OCI-LY3 (cell line): ENCODE data around the gene STAT4.

Source experiments
- EZH2phosphoT487 ChIP-seq: fragments of 200-600 bp; shearing (Covaris generic); IDR thresholded peaks from 2 replicates; pipeline ENCODE4 v1.6.1; 2018; ENCODE audit warnings: antibody characterized with exemption, mixed run types, low read depth
- TF ChIP-seq, protein P1 (sequence below): fragments of 200-600, 300-600 bp; sonication (generic); IDR thresholded peaks from 2 replicates; pipeline ENCODE4 v1.5.1; 2014; ENCODE audit warnings: antibody characterized with exemption, low read length, low read depth

DNA sequence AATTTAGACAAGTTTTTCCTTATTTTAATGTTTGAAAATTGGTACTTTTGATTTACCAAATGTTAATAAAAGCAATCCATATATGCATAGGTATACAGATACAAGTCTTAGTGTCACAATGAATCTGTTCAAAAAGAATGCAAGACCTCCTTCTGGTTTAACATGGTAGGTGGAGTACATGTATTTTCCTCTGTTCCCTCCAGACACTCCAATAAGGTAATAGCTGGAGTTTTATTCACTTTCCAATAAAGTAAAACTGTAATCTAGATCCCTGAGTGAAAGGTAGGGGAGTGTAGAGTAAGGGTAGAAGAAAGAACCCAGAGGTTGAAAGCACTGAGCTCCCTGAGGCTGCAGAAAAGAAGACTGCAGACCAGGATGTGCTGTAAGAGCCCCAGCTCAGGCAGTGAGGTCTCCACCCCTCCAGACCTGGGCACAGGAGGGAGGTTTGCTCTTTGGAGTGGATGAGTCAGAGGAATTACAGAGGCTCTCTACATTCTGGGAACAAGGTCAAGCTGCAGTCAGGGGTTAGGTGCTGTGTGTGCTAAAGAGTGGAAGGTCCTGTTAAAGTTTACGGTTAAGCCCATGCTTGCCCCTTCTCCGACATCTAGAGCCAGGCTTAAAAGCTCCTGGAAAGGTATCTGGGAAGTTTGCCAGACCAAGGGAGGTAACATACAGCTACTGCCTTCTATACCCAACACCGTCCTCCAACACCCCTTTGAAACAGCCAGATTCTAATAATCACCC lies 109.2 kb downstream of the STAT4 start:
- TF ChIP-seq, protein P1, sequence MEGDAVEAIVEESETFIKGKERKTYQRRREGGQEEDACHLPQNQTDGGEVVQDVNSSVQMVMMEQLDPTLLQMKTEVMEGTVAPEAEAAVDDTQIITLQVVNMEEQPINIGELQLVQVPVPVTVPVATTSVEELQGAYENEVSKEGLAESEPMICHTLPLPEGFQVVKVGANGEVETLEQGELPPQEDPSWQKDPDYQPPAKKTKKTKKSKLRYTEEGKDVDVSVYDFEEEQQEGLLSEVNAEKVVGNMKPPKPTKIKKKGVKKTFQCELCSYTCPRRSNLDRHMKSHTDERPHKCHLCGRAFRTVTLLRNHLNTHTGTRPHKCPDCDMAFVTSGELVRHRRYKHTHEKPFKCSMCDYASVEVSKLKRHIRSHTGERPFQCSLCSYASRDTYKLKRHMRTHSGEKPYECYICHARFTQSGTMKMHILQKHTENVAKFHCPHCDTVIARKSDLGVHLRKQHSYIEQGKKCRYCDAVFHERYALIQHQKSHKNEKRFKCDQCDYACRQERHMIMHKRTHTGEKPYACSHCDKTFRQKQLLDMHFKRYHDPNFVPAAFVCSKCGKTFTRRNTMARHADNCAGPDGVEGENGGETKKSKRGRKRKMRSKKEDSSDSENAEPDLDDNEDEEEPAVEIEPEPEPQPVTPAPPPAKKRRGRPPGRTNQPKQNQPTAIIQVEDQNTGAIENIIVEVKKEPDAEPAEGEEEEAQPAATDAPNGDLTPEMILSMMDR: no peak
- TF ChIP-seq EZH2phosphoT487: no peak
